AG09319 (cell line): ENCODE results near the gene USP38.

Experiments used
- DNase-seq: peaks from one replicate; pipeline ENCODE4 v3.0.0-alpha.2; 2010; ENCODE audit warnings: low read depth; ENCODE audit errors: extremely low read depth
- TF ChIP-seq, protein P1 (sequence below): IDR thresholded peaks from 2 replicates; pipeline ENCODE4 v1.5.1; 2011; ENCODE audit warnings: low read depth, mild to moderate bottlenecking, inconsistent platforms, low read length, moderate library complexity

Gene USP38

GRCh38 chr4:143178923-143179322, 5.8 kb upstream of the USP38 start:
- no peak for DNase-seq
- TF ChIP-seq, protein P1, sequence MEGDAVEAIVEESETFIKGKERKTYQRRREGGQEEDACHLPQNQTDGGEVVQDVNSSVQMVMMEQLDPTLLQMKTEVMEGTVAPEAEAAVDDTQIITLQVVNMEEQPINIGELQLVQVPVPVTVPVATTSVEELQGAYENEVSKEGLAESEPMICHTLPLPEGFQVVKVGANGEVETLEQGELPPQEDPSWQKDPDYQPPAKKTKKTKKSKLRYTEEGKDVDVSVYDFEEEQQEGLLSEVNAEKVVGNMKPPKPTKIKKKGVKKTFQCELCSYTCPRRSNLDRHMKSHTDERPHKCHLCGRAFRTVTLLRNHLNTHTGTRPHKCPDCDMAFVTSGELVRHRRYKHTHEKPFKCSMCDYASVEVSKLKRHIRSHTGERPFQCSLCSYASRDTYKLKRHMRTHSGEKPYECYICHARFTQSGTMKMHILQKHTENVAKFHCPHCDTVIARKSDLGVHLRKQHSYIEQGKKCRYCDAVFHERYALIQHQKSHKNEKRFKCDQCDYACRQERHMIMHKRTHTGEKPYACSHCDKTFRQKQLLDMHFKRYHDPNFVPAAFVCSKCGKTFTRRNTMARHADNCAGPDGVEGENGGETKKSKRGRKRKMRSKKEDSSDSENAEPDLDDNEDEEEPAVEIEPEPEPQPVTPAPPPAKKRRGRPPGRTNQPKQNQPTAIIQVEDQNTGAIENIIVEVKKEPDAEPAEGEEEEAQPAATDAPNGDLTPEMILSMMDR: no peak

DNA sequence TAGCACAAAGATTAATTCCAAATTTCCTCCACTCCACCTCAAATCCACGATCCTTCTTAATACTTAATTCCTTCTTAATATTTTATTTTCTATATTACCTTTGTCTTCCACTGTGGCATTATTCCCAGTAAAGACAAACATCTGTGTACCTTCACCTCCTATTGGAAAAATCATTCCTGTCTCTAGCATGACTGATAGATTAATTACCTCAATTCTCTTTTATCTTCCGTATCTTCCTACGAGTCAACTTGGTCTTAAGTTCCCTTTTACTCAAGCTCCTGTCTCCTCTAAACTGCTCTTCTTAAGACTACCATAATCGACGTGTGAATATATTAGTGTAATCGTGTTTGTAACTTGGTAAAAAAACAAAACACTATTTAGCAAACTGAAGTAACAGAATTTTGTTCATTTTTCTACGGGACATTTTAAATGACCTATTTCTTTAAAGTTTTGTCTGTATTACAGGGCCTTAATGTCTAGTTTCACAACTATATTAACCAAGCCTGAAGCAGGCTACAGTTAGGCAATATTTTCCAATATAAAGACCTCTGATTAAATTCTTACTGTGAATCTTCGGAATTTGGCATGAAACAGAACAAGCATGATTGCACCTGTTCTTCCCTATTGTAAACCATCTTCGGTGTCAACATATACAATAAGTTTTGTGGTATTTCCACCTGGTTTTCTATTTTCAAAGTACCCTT, 1.1 kb upstream of the USP38 start:
- no peak for DNase-seq
- TF ChIP-seq, protein P1: no peak

DNA sequence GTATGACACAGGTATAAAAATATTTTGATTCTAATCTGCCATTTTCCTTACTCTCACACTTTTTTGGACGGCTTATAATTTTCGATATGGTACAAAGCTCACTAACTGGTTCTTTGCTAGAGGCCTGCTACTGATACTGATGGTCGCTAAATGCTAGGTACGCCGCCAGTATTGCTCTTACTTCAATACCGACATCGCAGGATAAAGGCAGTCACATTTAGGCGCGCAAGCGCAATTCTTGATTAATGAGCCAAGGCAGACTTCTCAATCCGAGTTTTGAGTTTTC, 557 bp upstream of the USP38 start:
- TF ChIP-seq, protein P1: no peak
- no peak for DNase-seq

- TF ChIP-seq, protein P1: no peak
- no peak for DNase-seq
Measured at GRCh38 chr4:143185253-143186107, 763 bp downstream of the USP38 start.

- DNase-seq: no peak
- TF ChIP-seq, protein P1: no peak
Measured at GRCh38 chr4:143186212-143186611, 1.5 kb downstream of the USP38 start.

DNA sequence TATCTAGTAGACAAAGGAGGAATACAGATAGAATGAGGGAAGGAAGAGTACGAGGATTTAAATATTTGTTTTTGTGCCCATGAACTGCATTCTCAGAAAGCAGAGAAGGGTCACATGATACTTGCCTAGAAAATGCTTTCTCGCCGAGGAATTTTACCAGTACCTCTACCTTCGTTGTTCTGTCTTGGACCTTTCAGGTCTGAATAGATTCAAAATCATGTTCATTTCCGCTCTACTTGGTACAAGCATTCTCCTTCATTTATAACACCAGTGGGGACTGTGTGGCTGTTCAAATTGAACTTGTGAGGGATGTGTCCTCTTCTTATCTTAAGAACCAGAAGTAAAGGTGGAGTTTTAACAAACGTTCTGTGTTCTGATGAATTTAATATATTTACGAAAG, 1.9 kb downstream of the USP38 start:
- DNase-seq: no peak
- TF ChIP-seq, protein P1: no peak
